HepG2 (cell line): ENCODE data around the gene BHLHE23. TPM values are rescaled to one million over a fixed set of nuclear protein-coding genes. Genes with fewer than 3 reads are reported as not detected.

Experiments
- CHD4 ChIP-seq: fragments of 200-600 bp; sonication (generic); IDR thresholded peaks from 2 replicates; pipeline ENCODE4 v1.7.0; 2017; ENCODE audit warnings: mild to moderate bottlenecking, low read length, borderline replicate concordance
- FOXM1 ChIP-seq: sonication (generic); formaldehyde crosslinking; IDR thresholded peaks from 2 replicates; pipeline ENCODE4 v1.5.0; 2020; ENCODE audit warnings: missing genetic modification reagents
- KIAA2018 ChIP-seq: sonication (generic); formaldehyde crosslinking; IDR thresholded peaks from 2 replicates; pipeline ENCODE4 v1.5.0; 2020; ENCODE audit warnings: mild to moderate bottlenecking, missing genetic modification reagents, borderline replicate concordance
- MYPOP ChIP-seq: sonication (generic); formaldehyde crosslinking; IDR thresholded peaks from 2 replicates; pipeline ENCODE4 v1.8.1; 2023; ENCODE audit warnings: mild to moderate bottlenecking, moderate library complexity, missing genetic modification reagents
- RBM22 ChIP-seq: fragments of 200-400 bp; formaldehyde crosslinking; optimal IDR thresholded peaks from 2 replicates; pipeline ENCODE3; 2017; ENCODE audit warnings: mild to moderate bottlenecking, low read length, moderate library complexity
- THYN1 ChIP-seq: sonication (generic); formaldehyde crosslinking; IDR thresholded peaks from 2 replicates; pipeline ENCODE4 v1.8.1; 2023; ENCODE audit warnings: low read depth, mild to moderate bottlenecking, moderate library complexity, missing genetic modification reagents, borderline replicate concordance
- XRCC5 ChIP-seq: fragments of 200-400 bp; formaldehyde crosslinking; optimal IDR thresholded peaks from 2 replicates; pipeline ENCODE3; 2017; ENCODE audit warnings: mild to moderate bottlenecking, low read length
- ZBTB33 ChIP-seq: sonication (generic); formaldehyde crosslinking; IDR thresholded peaks from 2 replicates; pipeline ENCODE4 v1.4.0; 2020; ENCODE audit warnings: missing genetic modification reagents
- ZFP36 ChIP-seq: fragments of 150-350 bp; IDR thresholded peaks from 2 replicates; pipeline ENCODE4 v1.6.1; 2018; ENCODE audit warnings: borderline replicate concordance, low read length, low read depth; ENCODE audit not compliant: partially characterized antibody
- ZNF101 ChIP-seq: sonication (generic); formaldehyde crosslinking; IDR thresholded peaks from 2 replicates; pipeline ENCODE4 v1.4.0; 2020; ENCODE audit warnings: mild to moderate bottlenecking, low read depth, missing genetic modification reagents, borderline replicate concordance
- ZNF260 ChIP-seq: sonication (generic); formaldehyde crosslinking; IDR thresholded peaks from 2 replicates; pipeline ENCODE4 v1.4.0; 2020; ENCODE audit warnings: missing genetic modification reagents, low read depth, mild to moderate bottlenecking, borderline replicate concordance
- ZNF468 ChIP-seq: sonication (generic); formaldehyde crosslinking; IDR thresholded peaks from 2 replicates; pipeline ENCODE4 v1.8.0; 2022; ENCODE audit warnings: mild to moderate bottlenecking, moderate library complexity, missing genetic modification reagents
- ZNF513 ChIP-seq: sonication (generic); formaldehyde crosslinking; conservative IDR thresholded peaks from 2 replicates; pipeline ENCODE4 v1.5.0; 2020; ENCODE audit warnings: missing genetic modification reagents
- ZNF761 ChIP-seq: sonication (generic); formaldehyde crosslinking; conservative IDR thresholded peaks from 2 replicates; pipeline ENCODE4 v1.4.0; 2020; ENCODE audit warnings: mild to moderate bottlenecking, missing genetic modification reagents
- ZNF780A ChIP-seq: sonication (generic); formaldehyde crosslinking; IDR thresholded peaks from 2 replicates; pipeline ENCODE4 v1.8.0; 2022; ENCODE audit warnings: mild to moderate bottlenecking, missing genetic modification reagents, moderate library complexity
- polyA plus RNA-seq, 8 experiments: library from polyadenylated mRNA; depleted of rRNA in 3 of 8; stranded (reverse) in 7 of 8; unstranded in 1 of 8; fragments of >200 nt; fragmentation: Illumina TruSeq in 4 of 8; extraction: Trizol in 4 of 8; gene quantifications; 2 replicates each; pipeline versions ENCODE4 v1.2.1 to v1.2.3, GENCODE V29; 2011 to 2016; ENCODE audit warnings: low read depth in 4 of 8, missing spikeins in 1 of 8, mixed read lengths in 1 of 8; ENCODE audit not compliant: insufficient read depth in 1 of 8
- total RNA-seq, 5 experiments: library from RNA; depleted of rRNA; stranded (reverse); fragments of >200 nt; fragmentation: Illumina TruSeq; extraction: Trizol; gene quantifications; 2 replicates each; pipeline ENCODE4 v1.2.3, GENCODE V29; 2016; ENCODE audit warnings: low read depth in 1 of 5

Gene BHLHE23
- total and polyA plus RNA-seq, 2 of the 13 experiments (the other 11 are each of a cell fraction or from before 2014, with no cell fraction given), result not detected

GRCh38 chr20:62971950-62972844, 34.6 kb downstream of the BHLHE23 start (continued):
- TF ChIP-seq MYPOP (CRISPR knock-in tag) (no peak), ZBTB33 (CRISPR knock-in tag) (peak; percentile 74), ZNF780A (CRISPR knock-in tag) (no peak), FOXM1 (CRISPR knock-in tag) (no peak; the same call in 1 of the 2 replicates), ZNF101 (no peak), ZNF468 (CRISPR knock-in tag) (no peak), KIAA2018 (CRISPR knock-in tag) (no peak), ZNF761 (CRISPR knock-in tag) (no peak), ZFP36 (no peak), ZNF260 (0 out of 2 replicates have a peak, but pooled peaks have one; percentile 81), XRCC5 (peak; percentile 98), RBM22 (no peak), CHD4 (no peak), THYN1 (no peak), ZNF513 (CRISPR knock-in tag) (no peak)
